H1 (cell line): ENCODE data around the gene LRRC49. TPM values are rescaled to one million over a fixed set of nuclear protein-coding genes. Genes with fewer than 3 reads are reported as not detected.
"Not testable (repeated sequence)": the region's sequence is repeated elsewhere in the genome, so short reads cannot be mapped to it uniquely, and the experiment has no call there.

Source experiments
- CTCF ChIA-PET: fragments of 300-600 bp; sonication (Branson Sonifier 250); formaldehyde crosslinking; loops from one replicate; lab custom pipeline; 2021; ENCODE audit not compliant: partially characterized antibody; lab: Charles Lee
- POLR2A ChIA-PET: fragments of 300-600 bp; sonication (Branson Sonifier 250); formaldehyde crosslinking; loops from one replicate; lab custom pipeline; 2021; ENCODE audit warnings: inconsistent platforms; ENCODE audit not compliant: partially characterized antibody; lab: Charles Lee
- DNase-seq, 2 experiments: peaks; one replicate each; pipeline versions ENCODE4 v3.0.0 to v3.0.0-alpha.2; 2010 to 2022; ENCODE audit warnings: low spot score in 2 of 2, low read depth in 1 of 2, mixed read lengths in 1 of 2
- FAIRE-seq: peaks from 2 replicates; lab custom pipeline; 2011; peaks lifted over from hg19 to GRCh38; lab: Jason Lieb, UNC
- H2AFZ ChIP-seq: 2 replicates; pipeline ENCODE4 v1.8.1; 2012; ENCODE audit warnings: low read length, inconsistent platforms
- H2AK5ac ChIP-seq: 2 replicates; pipeline ENCODE4 v1.6.1; 2013; ENCODE audit warnings: low read depth, low read length
- H2BK120ac ChIP-seq: replicated peaks from 2 replicates; pipeline ENCODE3; 2013; ENCODE audit warnings: low read depth, low read length, inconsistent platforms
- H2BK12ac ChIP-seq: 2 replicates; pipeline ENCODE4 v1.6.1; 2013; ENCODE audit warnings: low read depth, low read length
- H2BK15ac ChIP-seq: 2 replicates; pipeline ENCODE4 v1.6.1; 2013; ENCODE audit warnings: low read length
- H2BK20ac ChIP-seq: 2 replicates; pipeline ENCODE4 v1.6.1; 2013; ENCODE audit warnings: low read length
- H2BK5ac ChIP-seq: 2 replicates; pipeline ENCODE4 v1.6.1; 2013; ENCODE audit warnings: low read depth, low read length
- H3K14ac ChIP-seq: 2 replicates; pipeline ENCODE4 v1.6.1; 2013; ENCODE audit warnings: inconsistent platforms; ENCODE audit not compliant: insufficient read length
- H3K18ac ChIP-seq: 2 replicates; pipeline ENCODE4 v1.6.1; 2013; ENCODE audit warnings: low read length; ENCODE audit errors: extremely low read depth
- H3K23ac ChIP-seq: 2 replicates; pipeline ENCODE4 v1.6.1; 2013; ENCODE audit warnings: inconsistent platforms; ENCODE audit not compliant: insufficient read length
- H3K23me2 ChIP-seq: 2 replicates; pipeline ENCODE4 v1.6.1; 2013; ENCODE audit warnings: low read depth, low read length
- H3K27ac ChIP-seq: 2 replicates; pipeline ENCODE4 v1.6.1; 2011; ENCODE audit warnings: low read depth, low read length, inconsistent platforms
- H3K27me3 ChIP-seq, 4 experiments: replicated peaks in 1 of 4; 1 replicate in 1 of 4; 2 replicates in 3 of 4; pipeline versions ENCODE4 v1.6.1 to v1.8.1; 2011 to 2013; ENCODE audit warnings: low read length in 3 of 4, mild to moderate bottlenecking in 3 of 4, inconsistent platforms in 2 of 4, mixed read lengths in 2 of 4, moderate library complexity in 1 of 4; ENCODE audit not compliant: control insufficient read depth in 3 of 4, insufficient read depth in 3 of 4; ENCODE audit errors: extremely low read depth in 1 of 4
- H3K36me3 ChIP-seq, 4 experiments: 2 replicates each; pipeline versions ENCODE4 v1.6.1 to v1.8.1; 2011 to 2013; ENCODE audit warnings: mild to moderate bottlenecking in 4 of 4, low read length in 3 of 4, moderate library complexity in 2 of 4, control low read depth in 1 of 4, inconsistent platforms in 1 of 4; ENCODE audit not compliant: insufficient read depth in 4 of 4, control insufficient read depth in 2 of 4
- H3K4ac ChIP-seq: replicated peaks from 2 replicates; pipeline ENCODE3; 2013; ENCODE audit warnings: low read length, low read depth, mixed read lengths, inconsistent platforms; ENCODE audit not compliant: insufficient read length
- H3K4me1 ChIP-seq, 4 experiments: replicated peaks in 1 of 4; 1 replicate in 1 of 4; 2 replicates in 3 of 4; pipeline versions ENCODE4 v1.6.1 to v1.8.1; 2011 to 2013; ENCODE audit warnings: low read length in 3 of 4, inconsistent platforms in 2 of 4, mixed read lengths in 1 of 4; ENCODE audit not compliant: insufficient read depth in 4 of 4, control insufficient read depth in 3 of 4
- H3K4me2 ChIP-seq, 2 experiments: 2 replicates each; pipeline versions ENCODE4 v1.6.1 to v1.8.1; 2011 to 2013; ENCODE audit warnings: low read depth in 2 of 2, low read length in 2 of 2, control low read depth in 1 of 2, inconsistent platforms in 1 of 2, mild to moderate bottlenecking in 1 of 2; ENCODE audit not compliant: insufficient read depth in 1 of 2
- H3K4me3 ChIP-seq, 4 experiments: fragments of 200-600, 300-600 bp in 1 of 4; sonication (generic), shearing (Covaris generic), sonication (Bioruptor Twin) in 1 of 4; 2 replicates each; pipeline versions ENCODE4 v1.5.1 to v1.8.1; 2011 to 2016; ENCODE audit warnings: low read length in 4 of 4, low read depth in 3 of 4, control low read depth in 2 of 4, inconsistent platforms in 2 of 4, mild to moderate bottlenecking in 2 of 4, mixed read lengths in 1 of 4, moderate library complexity in 1 of 4; ENCODE audit not compliant: insufficient read depth in 2 of 4; ENCODE audit errors: extremely low read depth in 1 of 4
- H3K56ac ChIP-seq: replicated peaks from 2 replicates; pipeline ENCODE3; 2013; ENCODE audit warnings: low read depth, mild to moderate bottlenecking, mixed read lengths, low read length, inconsistent platforms; ENCODE audit not compliant: insufficient read length
- H3K79me1 ChIP-seq: 2 replicates; pipeline ENCODE4 v1.6.1; 2013; ENCODE audit warnings: low read depth, low read length, control low read depth
- H3K79me2 ChIP-seq, 2 experiments: 2 replicates each; pipeline versions ENCODE4 v1.6.1 to v1.8.1; 2012 to 2013; ENCODE audit warnings: low read length in 2 of 2, mild to moderate bottlenecking in 2 of 2, inconsistent platforms in 1 of 2; ENCODE audit not compliant: insufficient read depth in 2 of 2, control insufficient read depth in 1 of 2
- H3K9ac ChIP-seq, 4 experiments: replicated peaks in 1 of 4; 1 replicate in 1 of 4; 2 replicates in 3 of 4; pipeline versions ENCODE4 v1.6.1 to v1.8.1; 2011 to 2013; ENCODE audit warnings: low read depth in 3 of 4, low read length in 3 of 4, control low read depth in 2 of 4, mild to moderate bottlenecking in 2 of 4, moderate library complexity in 2 of 4, inconsistent platforms in 1 of 4; ENCODE audit errors: extremely low read depth in 1 of 4
- H3K9me3 ChIP-seq, 2 experiments: 2 replicates each; pipeline versions ENCODE4 v1.6.1 to v1.8.1; 2012 to 2013; ENCODE audit warnings: mild to moderate bottlenecking in 2 of 2, moderate library complexity in 2 of 2, control low read depth in 1 of 2, inconsistent platforms in 1 of 2, low read depth in 1 of 2, low read length in 1 of 2, mixed read lengths in 1 of 2; ENCODE audit not compliant: insufficient read depth in 2 of 2
- H4K20me1 ChIP-seq, 2 experiments: replicated peaks in 1 of 2; 2 replicates each; pipeline versions ENCODE3 to v1.8.1; 2011 to 2013; ENCODE audit warnings: inconsistent platforms in 2 of 2, low read length in 2 of 2, mild to moderate bottlenecking in 1 of 2; ENCODE audit not compliant: insufficient read depth in 2 of 2, control insufficient read depth in 1 of 2
- H4K5ac ChIP-seq: 2 replicates; pipeline ENCODE4 v1.6.1; 2013; ENCODE audit warnings: low read length, low read depth, mixed read lengths, inconsistent platforms; ENCODE audit not compliant: insufficient read length
- H4K8ac ChIP-seq: 2 replicates; pipeline ENCODE4 v1.8.0; 2013; ENCODE audit warnings: mild to moderate bottlenecking, moderate library complexity, low read length, inconsistent platforms; ENCODE audit not compliant: insufficient read depth; ENCODE audit errors: extremely low read depth
- H4K91ac ChIP-seq: replicated peaks from 2 replicates; pipeline ENCODE3; 2013; ENCODE audit warnings: low read length, mixed read lengths, inconsistent platforms; ENCODE audit not compliant: insufficient read length
- WGBS, 2 experiments: shearing (Covaris generic) in 1 of 2; methylation state at CpG; one replicate each; pipeline versions ENCODE4 v1.1.6 to v1.1.7; 2013 to 2015; ENCODE audit warnings: low lambda C conversion rate in 2 of 2, mixed read lengths in 2 of 2, inconsistent platforms in 1 of 2, low coverage in 1 of 2, missing lambda C conversion rate in 1 of 2; ENCODE audit not compliant: insufficient replicate concordance in 2 of 2, insufficient coverage in 1 of 2, insufficient read length in 1 of 2; ENCODE audit errors: extremely low coverage in 1 of 2, missing lambda C conversion rate in 1 of 2; 5-methylcytosine and 5-hydroxymethylcytosine counted together
- polyA plus RNA-seq, 7 experiments: library from polyadenylated mRNA; depleted of rRNA in 3 of 7; stranded (reverse) in 5 of 7; unstranded in 2 of 7; fragments of >200 nt in 5 of 7; fragments of 200-250 nt in 2 of 7; gene quantifications; 1 replicate in 5 of 7; 2 replicates in 1 of 7; 4 replicates in 1 of 7; pipeline versions ENCODE4 v1.2.1 to v1.2.3, GENCODE V29; 2011 to 2013; ENCODE audit warnings: missing spikeins in 2 of 7, mixed read lengths in 2 of 7
- total RNA-seq: library from RNA; stranded (reverse); fragmentation: NEBNext Ultra II Directional; extraction: Animal tissue kit (Norgen Biotek cat#: 25700); gene quantifications from 2 replicates; pipeline ENCODE4 v1.2.1, GENCODE V29; 2021

The LRRC49 gene
- total and polyA plus RNA-seq, 2 of the 8 experiments (the other 6 are each of a cell fraction or from before 2014, with no cell fraction given), result 5.0 to 10.4 TPM

- H4K8ac ChIP-seq, H3K18ac ChIP-seq, H3K9me3 ChIP-seq, H3K9ac ChIP-seq, H2BK15ac ChIP-seq, H2AK5ac ChIP-seq, H4K20me1 ChIP-seq, POLR2A ChIA-PET, H4K91ac ChIP-seq, H2BK20ac ChIP-seq, H3K79me2 ChIP-seq, H3K23ac ChIP-seq, H3K56ac ChIP-seq, FAIRE-seq, H3K4ac ChIP-seq, CTCF ChIA-PET, H3K36me3 ChIP-seq, H2BK12ac ChIP-seq, H2AFZ ChIP-seq, H3K4me3 ChIP-seq, DNase-seq, H3K4me2 ChIP-seq, H3K23me2 ChIP-seq, H2BK5ac ChIP-seq, H2BK120ac ChIP-seq, H3K27ac ChIP-seq, H3K4me1 ChIP-seq, H3K79me1 ChIP-seq, H3K27me3 ChIP-seq, H4K5ac ChIP-seq, H3K14ac ChIP-seq: not testable (repeated sequence)
- WGBS, 2 experiments, result 86% methylated on average over 1 of the region's 1 CpG; no CpG with 5 or more reads in 1 of the 2 experiments
These were observed 34.3 kb downstream of the LRRC49 start for GRCh38 chr15:70926914-70927313.
